SJSA1 (cell line): Measurements from ENCODE around the gene ST7. TPM values are rescaled to one million over a fixed set of nuclear protein-coding genes. Genes with fewer than 3 reads are reported as not detected.

Experiments used
- DNase-seq, 2 experiments: peaks; one replicate each; pipeline ENCODE4 v3.0.0-alpha.2; 2015 to 2020; ENCODE audit warnings: low spot score in 2 of 2, low read depth in 1 of 2
- H3K27ac ChIP-seq: fragments of 250-450 bp; sonication (Bioruptor Pico); 2 replicates; pipeline ENCODE4 v1.5.1; 2020; ENCODE audit warnings: mild to moderate bottlenecking, moderate library complexity
- H3K27me3 ChIP-seq: fragments of 250-450 bp; sonication (Bioruptor Pico); replicated peaks from 2 replicates; pipeline ENCODE4 v1.5.1; 2020; ENCODE audit warnings: mild to moderate bottlenecking, moderate library complexity
- H3K36me3 ChIP-seq: fragments of 250-450 bp; sonication (Bioruptor Pico); 2 replicates; pipeline ENCODE4 v1.5.1; 2020; ENCODE audit warnings: mild to moderate bottlenecking
- H3K4me1 ChIP-seq: fragments of 250-450 bp; sonication (Bioruptor Pico); replicated peaks from 2 replicates; pipeline ENCODE4 v1.6.1; 2021; ENCODE audit warnings: mild to moderate bottlenecking
- H3K4me3 ChIP-seq: fragments of 250-450 bp; sonication (Bioruptor Pico); 2 replicates; pipeline ENCODE4 v1.5.1; 2020; ENCODE audit warnings: mild to moderate bottlenecking
- H3K9me3 ChIP-seq: fragments of 250-450 bp; sonication (Bioruptor Pico); replicated peaks from 2 replicates; pipeline ENCODE4 v1.5.1; 2020; ENCODE audit warnings: mild to moderate bottlenecking
- total RNA-seq: library from RNA; depleted of rRNA; stranded (reverse); fragments of >200 nt; shearing (Covaris generic); gene quantifications from 2 replicates; pipeline ENCODE4 v1.2.3, GENCODE V29; 2014

The ST7 gene
- total RNA-seq, 1 experiment from 2014 or later = 14.7 TPM

DNA sequence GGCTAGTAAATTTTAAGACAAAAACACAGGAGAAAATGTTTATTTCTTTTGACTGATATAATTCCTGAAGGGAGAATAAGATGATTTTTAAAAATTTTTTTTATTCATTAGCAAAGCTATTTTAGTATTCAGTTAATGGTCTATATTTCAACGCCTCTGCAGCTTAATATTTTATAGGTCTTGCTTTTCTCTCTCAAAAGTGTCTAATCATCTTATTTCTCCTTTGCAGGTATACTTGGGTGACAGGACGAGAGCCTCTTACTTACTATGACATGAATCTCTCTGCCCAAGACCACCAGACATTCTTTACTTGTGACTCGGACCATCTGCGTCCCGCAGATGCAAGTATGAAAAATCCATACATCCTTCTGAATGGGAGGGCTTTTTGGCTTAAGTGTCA lies 177.0 kb downstream of the ST7 start:
- Histone ChIP-seq H3K36me3 (peaks cover 11% of the 10 kb centered on the region; the same call in 1 of the 2 replicates), H3K4me3 (no peak overlapping the region), H3K27me3 (no peaks in the 10 kb centered on the region), H3K4me1 (peaks cover 58% of the 10 kb centered on the region), H3K9me3 (no peaks in the 10 kb centered on the region), H3K27ac (no peak overlapping the region)
- no peak for DNase-seq

DNA sequence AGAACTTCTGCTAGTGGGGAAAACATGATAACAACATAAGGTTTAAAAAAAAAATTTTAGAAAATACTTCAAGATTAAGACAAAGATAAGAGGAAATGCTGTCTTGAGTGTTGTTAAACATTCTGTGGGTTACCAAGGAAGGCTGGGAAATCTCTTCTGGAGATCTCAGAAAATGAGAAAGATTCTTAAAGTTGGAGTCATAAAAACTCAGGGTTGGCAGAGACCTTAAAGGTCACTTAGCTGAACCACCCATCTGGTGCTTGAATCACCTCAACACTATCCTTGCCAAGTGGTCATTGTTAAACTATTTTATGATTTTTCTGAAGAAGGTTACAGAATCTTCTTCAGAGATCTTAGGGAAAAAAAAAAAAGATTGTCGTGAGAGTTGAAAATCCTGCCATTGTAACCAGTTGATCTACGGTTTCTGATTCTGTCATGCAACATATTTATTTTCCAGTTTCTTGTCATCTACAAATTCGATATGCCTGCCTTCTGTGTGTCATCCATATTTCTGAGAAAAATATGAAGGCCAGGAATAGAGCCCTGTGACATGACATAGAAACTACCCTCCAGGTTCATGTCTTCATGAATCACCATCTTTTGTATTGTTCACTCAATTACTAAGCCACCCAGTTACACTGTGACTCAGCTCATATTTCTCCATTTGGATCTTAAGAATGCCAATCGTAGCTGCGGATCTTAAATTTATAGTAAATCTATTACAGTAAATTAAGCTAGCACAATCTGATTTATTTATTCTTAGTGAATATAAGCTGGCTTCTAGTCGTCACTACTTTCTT lies 179.2 kb downstream of the ST7 start:
- Histone ChIP-seq H3K27ac (peak overlapping the region; percentile 96), H3K9me3 (no peaks in the 10 kb centered on the region), H3K36me3 (peaks cover 14% of the 10 kb centered on the region; the same call in 1 of the 2 replicates), H3K4me3 (no peak overlapping the region), H3K27me3 (no peaks in the 10 kb centered on the region), H3K4me1 (peaks cover 51% of the 10 kb centered on the region)
- DNase-seq = peak; percentile 66 to 92

- no peaks in the 10 kb centered on the region for H3K9me3 ChIP-seq
- H3K27ac ChIP-seq = peak overlapping the region; percentile 96
- H3K4me3 ChIP-seq = no peak overlapping the region
- peaks cover 14% of the 10 kb centered on the region; the same call in 1 of the 2 replicates for H3K36me3 ChIP-seq
- H3K27me3 ChIP-seq = no peaks in the 10 kb centered on the region
- peaks cover 57% of the 10 kb centered on the region for H3K4me1 ChIP-seq
- no peak for DNase-seq
Observed at GRCh38 chr7:117133125-117133524, 179.8 kb downstream of the ST7 start.

DNA sequence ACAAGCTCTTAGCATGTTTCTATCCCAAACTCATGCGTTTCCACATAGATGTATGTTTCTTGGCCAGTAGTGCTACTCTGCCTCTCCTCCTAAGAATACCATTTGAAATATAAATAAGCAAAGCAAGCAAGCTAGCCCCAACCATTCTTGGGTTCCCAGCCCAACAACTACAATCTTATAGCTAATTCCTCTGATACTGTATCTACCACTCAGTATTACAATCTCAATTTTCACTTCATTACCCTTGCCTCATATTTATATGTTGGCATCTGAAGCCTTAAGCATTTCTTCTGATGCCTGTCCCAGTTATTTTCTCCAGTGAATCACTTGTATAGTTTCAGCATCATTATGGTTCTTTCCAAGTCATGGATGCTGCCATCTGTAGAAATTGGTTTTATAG lies 181.1 kb downstream of the ST7 start:
- Histone ChIP-seq H3K4me3 (no peak overlapping the region), H3K4me1 (peaks cover 61% of the 10 kb centered on the region)
- DNase-seq = no peak

DNA sequence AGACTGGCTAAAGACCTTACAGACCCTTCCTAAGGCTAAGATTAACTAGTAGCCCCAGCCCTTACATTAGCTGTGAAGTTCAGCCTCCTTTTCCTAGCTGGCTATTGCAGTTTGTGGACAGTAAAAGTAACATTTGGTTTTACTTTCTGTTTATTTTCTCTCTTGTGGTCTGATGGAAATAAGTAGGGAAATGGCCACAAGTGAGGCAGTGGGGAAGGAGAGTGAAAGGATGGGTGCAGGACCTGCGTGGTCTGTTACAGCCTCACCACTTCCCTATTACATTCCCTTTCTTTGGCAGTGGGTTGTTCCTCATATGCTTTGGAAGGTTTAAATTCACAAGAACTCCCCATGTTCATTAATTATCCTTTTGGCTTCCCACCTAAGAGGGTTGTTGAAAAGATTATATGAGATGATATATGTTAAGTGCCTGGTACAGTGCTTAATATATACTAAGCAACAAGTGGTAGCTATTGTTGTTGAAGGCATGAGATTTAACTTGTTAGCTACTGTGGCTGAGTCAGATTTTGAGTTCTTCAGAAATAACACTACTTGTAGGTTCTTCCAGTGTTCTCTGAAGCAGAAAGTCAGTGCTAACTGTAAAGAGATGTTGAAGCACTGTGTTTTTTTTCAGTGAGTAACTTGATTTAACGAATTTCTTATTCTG lies 181.7 kb downstream of the ST7 start:
- H3K4me3 ChIP-seq = no peak overlapping the region
- H3K27me3 ChIP-seq = no peaks in the 10 kb centered on the region
- no peaks in the 10 kb centered on the region for H3K9me3 ChIP-seq
- peaks cover 17% of the 10 kb centered on the region; the same call in 1 of the 2 replicates for H3K36me3 ChIP-seq
- peak overlapping the region; percentile 96 for H3K27ac ChIP-seq
- peaks cover 61% of the 10 kb centered on the region for H3K4me1 ChIP-seq
- DNase-seq = peak in 1 of 2 experiments; percentile 55

More for the DNA sequence above, 181.1 kb downstream of the ST7 start:
- Histone ChIP-seq H3K27me3 (no peaks in the 10 kb centered on the region), H3K36me3 (peaks cover 16% of the 10 kb centered on the region; the same call in 1 of the 2 replicates), H3K27ac (peak overlapping the region; percentile 96), H3K9me3 (no peaks in the 10 kb centered on the region)

DNA sequence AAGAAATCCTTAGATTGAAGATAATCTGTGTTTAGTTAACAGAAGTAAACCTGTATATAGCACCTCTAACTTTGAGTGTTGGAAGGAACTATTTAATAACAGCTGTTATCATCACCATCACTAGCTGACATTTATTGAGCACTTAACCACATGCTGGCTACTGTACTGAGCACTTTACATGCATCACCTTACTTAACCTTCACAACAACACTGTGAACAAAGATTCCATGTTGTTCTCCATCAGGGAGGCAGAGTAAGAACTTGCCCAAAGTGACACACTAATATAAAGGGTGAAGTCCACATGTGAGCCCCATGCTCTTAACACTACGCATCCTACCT lies 182.2 kb downstream of the ST7 start:
- Histone ChIP-seq H3K27ac (peak overlapping the region; percentile 96; the same call in 1 of the 2 replicates), H3K27me3 (no peaks in the 10 kb centered on the region), H3K4me3 (no peak overlapping the region), H3K4me1 (peaks cover 61% of the 10 kb centered on the region), H3K36me3 (peaks cover 17% of the 10 kb centered on the region; the same call in 1 of the 2 replicates), H3K9me3 (no peaks in the 10 kb centered on the region)
- no peak for DNase-seq

DNA sequence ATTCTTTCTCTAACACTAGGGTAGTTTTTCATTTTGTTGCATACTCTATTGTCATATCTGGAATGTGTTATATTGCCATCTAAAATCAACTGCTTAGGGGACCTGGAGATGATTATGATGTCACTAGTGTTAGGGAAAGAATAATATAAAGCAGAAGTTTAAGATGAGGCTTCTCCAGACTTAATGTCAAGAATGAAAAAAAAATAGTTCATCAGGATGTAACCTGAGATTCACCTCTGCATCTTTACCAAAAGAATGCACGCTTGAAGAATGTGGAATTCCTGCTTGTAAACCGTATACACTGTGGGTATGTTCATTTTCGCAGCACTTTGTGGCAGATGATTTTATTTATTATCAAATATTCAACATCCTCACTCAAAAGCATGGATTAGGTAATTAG lies 184.6 kb downstream of the ST7 start:
- DNase-seq = no peak
- no peaks in the 10 kb centered on the region for H3K9me3 ChIP-seq
- no peak overlapping the region for H3K27ac ChIP-seq
- no peak overlapping the region for H3K4me3 ChIP-seq
- peaks cover 17% of the 10 kb centered on the region; the same call in 1 of the 2 replicates for H3K36me3 ChIP-seq
- H3K4me1 ChIP-seq = peaks cover 49% of the 10 kb centered on the region
- H3K27me3 ChIP-seq = no peaks in the 10 kb centered on the region

DNA sequence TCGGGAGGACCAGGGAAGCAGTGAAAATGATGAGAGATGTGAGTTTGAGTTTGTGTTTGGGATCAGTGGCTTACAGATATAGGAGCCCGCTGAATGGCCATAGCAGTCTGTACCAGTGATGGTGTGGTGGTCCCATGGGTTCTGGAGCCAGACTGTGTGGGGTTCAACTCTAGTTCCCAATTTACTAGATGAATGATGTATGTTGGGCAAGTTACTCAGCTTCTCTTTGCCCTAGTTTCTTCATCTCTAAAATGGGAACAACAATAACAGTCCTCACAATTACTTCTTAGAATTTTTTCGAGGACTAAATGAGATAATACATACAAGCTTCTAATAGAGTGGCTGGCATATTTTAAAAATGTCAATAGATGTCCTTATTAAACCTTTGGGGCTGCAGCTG lies 185.2 kb downstream of the ST7 start:
- H3K9me3 ChIP-seq = no peaks in the 10 kb centered on the region

DNA sequence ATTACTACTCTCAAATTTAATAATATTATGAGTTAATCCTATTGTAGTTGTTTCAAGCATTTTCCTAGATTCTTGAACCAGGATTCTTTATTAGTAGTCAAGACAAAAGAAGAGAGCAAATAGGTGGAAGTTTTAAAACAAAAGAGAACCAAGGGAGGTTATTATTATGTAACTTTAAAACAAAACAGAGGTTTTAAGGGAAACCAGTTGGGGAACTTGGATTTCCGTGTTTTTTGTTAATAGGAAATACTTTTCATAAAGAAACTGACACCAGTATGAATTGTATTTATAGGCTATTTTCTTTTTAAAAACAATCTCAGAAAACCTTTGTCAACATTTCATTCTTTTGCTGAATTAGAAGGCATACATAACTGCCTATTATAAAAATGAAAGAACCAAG lies 185.7 kb downstream of the ST7 start:
- Histone ChIP-seq H3K4me1 (peaks cover 43% of the 10 kb centered on the region), H3K27ac (no peak overlapping the region), H3K27me3 (no peaks in the 10 kb centered on the region), H3K9me3 (no peaks in the 10 kb centered on the region), H3K36me3 (peaks cover 14% of the 10 kb centered on the region; the same call in 1 of the 2 replicates), H3K4me3 (no peak overlapping the region)
- no peak for DNase-seq

More for the DNA sequence above, 185.2 kb downstream of the ST7 start:
- peaks cover 46% of the 10 kb centered on the region for H3K4me1 ChIP-seq
- no peak for DNase-seq
- H3K27me3 ChIP-seq = no peaks in the 10 kb centered on the region
- no peak overlapping the region for H3K27ac ChIP-seq
- H3K4me3 ChIP-seq = no peak overlapping the region
- H3K36me3 ChIP-seq = peaks cover 17% of the 10 kb centered on the region; the same call in 1 of the 2 replicates

GRCh38 chr7:117139397-117139984 lies 186.2 kb downstream of the ST7 start:
- Histone ChIP-seq H3K36me3 (peaks cover 9% of the 10 kb centered on the region; the same call in 1 of the 2 replicates), H3K4me3 (no peak overlapping the region), H3K9me3 (no peaks in the 10 kb centered on the region), H3K27me3 (no peaks in the 10 kb centered on the region), H3K27ac (no peak overlapping the region), H3K4me1 (peaks cover 38% of the 10 kb centered on the region)
- no peak for DNase-seq

GRCh38 chr7:117140921-117141320 lies 187.6 kb downstream of the ST7 start:
- peaks cover 2% of the 10 kb centered on the region; the same call in 1 of the 2 replicates for H3K36me3 ChIP-seq
- DNase-seq = no peak
- H3K4me1 ChIP-seq = peaks cover 23% of the 10 kb centered on the region
- no peaks in the 10 kb centered on the region for H3K9me3 ChIP-seq
- H3K27ac ChIP-seq = no peak overlapping the region
- H3K4me3 ChIP-seq = no peak overlapping the region
- H3K27me3 ChIP-seq = no peaks in the 10 kb centered on the region

GRCh38 chr7:117143066-117143465 lies 189.8 kb downstream of the ST7 start:
- H3K27me3 ChIP-seq = no peaks in the 10 kb centered on the region
- no peaks in the 10 kb centered on the region for H3K9me3 ChIP-seq
- H3K27ac ChIP-seq = no peak overlapping the region
- peaks cover 9% of the 10 kb centered on the region for H3K4me1 ChIP-seq
- H3K4me3 ChIP-seq = no peak overlapping the region
- H3K36me3 ChIP-seq = peaks cover 2% of the 10 kb centered on the region; the same call in 1 of the 2 replicates
- no peak for DNase-seq

DNA sequence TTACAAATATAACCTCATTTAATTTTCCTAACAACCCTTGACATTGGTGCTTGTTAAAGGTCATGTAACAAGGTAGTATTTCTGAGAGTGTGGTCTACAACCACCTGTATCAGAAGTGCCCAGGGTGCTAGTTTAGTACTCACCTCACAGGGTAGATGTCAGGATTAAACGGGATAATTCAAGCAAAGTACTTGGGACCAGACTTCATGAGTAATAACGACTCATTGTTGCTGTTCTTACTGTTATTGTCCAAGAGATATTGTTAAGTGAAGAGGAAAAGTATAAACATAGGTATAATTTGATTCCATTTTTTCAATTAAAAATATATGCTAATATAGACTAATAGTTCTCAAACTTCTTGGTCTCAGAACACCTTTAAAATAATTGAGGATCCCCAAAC lies 190.3 kb downstream of the ST7 start:
- no peak overlapping the region for H3K27ac ChIP-seq
- no peak for DNase-seq
- H3K36me3 ChIP-seq = peaks cover 2% of the 10 kb centered on the region; the same call in 1 of the 2 replicates
- no peaks in the 10 kb centered on the region for H3K27me3 ChIP-seq
- no peak overlapping the region for H3K4me3 ChIP-seq
- H3K9me3 ChIP-seq = no peaks in the 10 kb centered on the region
- peaks cover 5% of the 10 kb centered on the region for H3K4me1 ChIP-seq

GRCh38 chr7:117145333-117145732 lies 192.0 kb downstream of the ST7 start:
- Histone ChIP-seq H3K27ac (no peak overlapping the region), H3K36me3 (no peaks in the 10 kb centered on the region; the same call in 1 of the 2 replicates), H3K9me3 (no peaks in the 10 kb centered on the region), H3K4me1 (peaks cover 5% of the 10 kb centered on the region), H3K4me3 (no peak overlapping the region), H3K27me3 (no peaks in the 10 kb centered on the region)
- DNase-seq = no peak
